Pancreas (tissue), 8 donors: ENCODE results near the gene MB. TPM values are rescaled to one million over a fixed set of nuclear protein-coding genes. Genes with fewer than 3 reads are reported as not detected.

ENCODE experiments used
- polyA plus RNA-seq, 2 donors: library from polyadenylated mRNA; stranded (reverse); fragments of 200-250 nt; gene quantifications; one replicate each; pipeline ENCODE4 v1.2.3, GENCODE V29; 2013
- total RNA-seq, 6 donors: library from RNA; stranded (reverse); fragmentation: NEBNext Ultra II Directional in 4 of 6; extraction: Animal tissue kit (Norgen Biotek cat#: 25700) in 4 of 6; gene quantifications; one replicate each; pipeline versions ENCODE4 v1.2.1 to v1.2.4, GENCODE V29; 2021 to 2023
- donor health status: healthy with polysubstance abuse.
- donor health status: DM: no; HTN: no; CAD: no; lungs with moderate emphysema.
- donor health status: DM: no; HTN: no; CAD: no.
- donor health status: Bipolar disorder and iron deficiency.
- donor health status: DM: yes; HTN: yes; CAD: no.
- donor health status: DM: no; HTN: no; CAD: no.
- donor health status: DM: no; HTN: no; CAD: no.
- donor health status: DM: yes; HTN: yes; CAD: no.

MB gene
- total and polyA plus RNA-seq, 8 donors = 0.46 to 6.6 (median 1.2) TPM; not detected in 2

Other genes with a start within 250 kb of the MB start
- gene HMOX1, start 236.2 kb downstream of the MB start, total RNA-seq = 10 to 100 TPM in 2 of 6 donors, 1 to 10 TPM in 4; 1.8 to 15.9 (median 2.9) TPM
- gene HMOX1, start 236.2 kb downstream of the MB start, polyA plus RNA-seq = 1 to 10 TPM; 5.2 to 7.1 TPM
- gene MCM5, start 217.2 kb downstream of the MB start, total RNA-seq = 10 to 100 TPM in 5 of 6 donors, 1 to 10 TPM in 1; 9.3 to 17.7 (median 13.6) TPM
- 1 to 10 TPM; 7.2 to 9.8 TPM for gene MCM5, start 217.2 kb downstream of the MB start, polyA plus RNA-seq
- 1 to 10 TPM in 1 of 6 donors, under 1 TPM in 5; 0.28 to 1.1 (median 0.54) TPM for gene RASD2, start 76.5 kb downstream of the MB start, total RNA-seq
- gene RASD2, start 76.5 kb downstream of the MB start, polyA plus RNA-seq = 1 to 10 TPM in 1 of 2 donors, under 1 TPM in 1; 0.57 to 1.4 TPM
- 10 to 100 TPM in 2 of 6 donors, 1 to 10 TPM in 4; 2.5 to 12.6 (median 4.3) TPM for gene APOL6, start 31.1 kb upstream of the MB start, total RNA-seq
- 1 to 10 TPM; 2.0 to 3.4 TPM for gene APOL6, start 31.1 kb upstream of the MB start, polyA plus RNA-seq
- gene APOL5, start 100.5 kb upstream of the MB start, total RNA-seq = not detected
- gene APOL5, start 100.5 kb upstream of the MB start, polyA plus RNA-seq = under 1 TPM in 1 of 2 donors, not detected in 1; 0.07 TPM